IMR-90 (cell line): ENCODE results near the gene SLC9A7.

ENCODE experiments used
- CHD1 ChIP-seq: IDR thresholded peaks from 2 replicates; pipeline ENCODE4 v1.6.1; 2012; ENCODE audit warnings: low read depth, low read length, improper control_type of control experiment
- CTCF ChIP-seq: conservative IDR thresholded peaks from 2 replicates; pipeline ENCODE4 v1.5.1; 2012; ENCODE audit warnings: mild to moderate bottlenecking, low read depth, low read length, improper control_type of control experiment
- MAFK ChIP-seq: IDR thresholded peaks from 2 replicates; pipeline ENCODE4 v1.6.1; 2012; ENCODE audit warnings: low read depth, low read length, improper control_type of control experiment
- MAZ ChIP-seq: IDR thresholded peaks from 2 replicates; pipeline ENCODE4 v1.6.1; 2012; ENCODE audit warnings: low read depth, mild to moderate bottlenecking, low read length, improper control_type of control experiment, moderate library complexity, borderline replicate concordance
- RAD21 ChIP-seq: IDR thresholded peaks from 2 replicates; pipeline ENCODE4 v1.6.1; 2012; ENCODE audit warnings: low read length, improper control_type of control experiment
- RCOR1 ChIP-seq: IDR thresholded peaks from 2 replicates; pipeline ENCODE4 v1.6.1; 2012; ENCODE audit warnings: mild to moderate bottlenecking, low read length, improper control_type of control experiment; ENCODE audit not compliant: insufficient replicate concordance
- RFX5 ChIP-seq: IDR thresholded peaks from 2 replicates; pipeline ENCODE4 v1.8.0; 2012; ENCODE audit warnings: low read depth, mild to moderate bottlenecking, low read length, moderate library complexity
- SMC3 ChIP-seq: fragments of 150-350 bp; IDR thresholded peaks from 2 replicates; pipeline ENCODE4 v1.6.1; 2016; ENCODE audit warnings: low read depth, mild to moderate bottlenecking, antibody characterized with exemption, low read length, moderate library complexity
- USF2 ChIP-seq: fragments of 150-350 bp; IDR thresholded peaks from 2 replicates; pipeline ENCODE4 v1.6.1; 2017; ENCODE audit warnings: mild to moderate bottlenecking, antibody characterized with exemption, low read length, low read depth

GRCh38 chrX:46630141-46630540, 128.8 kb downstream of the SLC9A7 start:
- no peak for TF ChIP-seq CTCF
- TF ChIP-seq SMC3 = no peak
- TF ChIP-seq MAFK = no peak
- no peak for TF ChIP-seq RCOR1
- TF ChIP-seq USF2 = no peak
- TF ChIP-seq RAD21 = no peak
- TF ChIP-seq RFX5 = no peak
- TF ChIP-seq CHD1 = no peak
- no peak for TF ChIP-seq MAZ
